Measurements from ENCODE around the gene SLX4. TPM values are rescaled to one million over a fixed set of nuclear protein-coding genes. Genes with fewer than 3 reads are reported as not detected.

The SLX4 gene
- total and polyA plus RNA-seq, 12 donors, result 1.1 to 4.4 (median 2.9) TPM

DNA sequence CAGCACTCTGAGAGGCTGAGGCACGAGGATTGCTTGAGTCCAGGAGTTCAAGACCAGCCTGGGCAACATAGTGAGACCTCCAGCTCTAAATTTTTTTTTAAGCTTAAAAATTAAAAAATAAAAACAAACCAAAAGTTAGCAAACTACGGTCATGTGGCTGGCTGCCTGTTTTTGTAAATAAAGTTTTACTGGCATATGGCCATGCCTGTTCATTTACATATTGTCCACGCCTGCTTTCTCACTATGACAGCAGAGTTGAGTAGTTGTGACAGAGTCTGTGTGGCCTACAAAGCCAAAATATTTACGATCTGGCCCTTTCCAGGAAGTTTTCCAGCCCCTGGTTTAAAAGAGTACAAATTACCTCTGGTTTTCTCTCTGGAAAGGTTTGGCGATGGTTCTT, 3.3 kb downstream of the SLX4 start:
- no peaks in the 10 kb centered on the region for H3K9me3 ChIP-seq
- WGBS, 2 donors, result 95 to 97% methylated on average over 5 of the region's 5 CpGs
- intact Hi-C loops (cut with DNase I), result no loop called here

DNA sequence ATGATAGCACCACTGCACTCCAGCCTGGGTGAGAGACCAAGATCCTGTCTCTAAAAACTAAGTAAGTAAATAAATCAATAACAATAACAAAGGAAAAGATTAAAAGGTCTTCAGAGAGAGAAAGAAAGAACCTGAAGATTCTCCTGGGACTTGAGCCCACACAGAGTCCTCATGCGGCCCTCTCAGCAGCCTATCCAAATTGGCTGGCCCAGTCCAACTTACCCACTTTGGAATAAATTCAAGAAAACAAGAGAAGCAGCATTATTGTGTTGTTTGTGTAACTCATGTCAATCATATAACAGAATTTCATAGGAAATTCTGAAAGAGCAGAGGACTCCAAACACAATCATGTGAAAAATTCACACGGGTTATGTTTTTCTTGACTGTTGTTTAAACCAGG, 3.8 kb downstream of the SLX4 start:
- H3K36me3 ChIP-seq, result peaks cover 0 to 43% (median 9%) of the 10 kb centered on the region in 9 donors
- TF ChIP-seq, protein P1, sequence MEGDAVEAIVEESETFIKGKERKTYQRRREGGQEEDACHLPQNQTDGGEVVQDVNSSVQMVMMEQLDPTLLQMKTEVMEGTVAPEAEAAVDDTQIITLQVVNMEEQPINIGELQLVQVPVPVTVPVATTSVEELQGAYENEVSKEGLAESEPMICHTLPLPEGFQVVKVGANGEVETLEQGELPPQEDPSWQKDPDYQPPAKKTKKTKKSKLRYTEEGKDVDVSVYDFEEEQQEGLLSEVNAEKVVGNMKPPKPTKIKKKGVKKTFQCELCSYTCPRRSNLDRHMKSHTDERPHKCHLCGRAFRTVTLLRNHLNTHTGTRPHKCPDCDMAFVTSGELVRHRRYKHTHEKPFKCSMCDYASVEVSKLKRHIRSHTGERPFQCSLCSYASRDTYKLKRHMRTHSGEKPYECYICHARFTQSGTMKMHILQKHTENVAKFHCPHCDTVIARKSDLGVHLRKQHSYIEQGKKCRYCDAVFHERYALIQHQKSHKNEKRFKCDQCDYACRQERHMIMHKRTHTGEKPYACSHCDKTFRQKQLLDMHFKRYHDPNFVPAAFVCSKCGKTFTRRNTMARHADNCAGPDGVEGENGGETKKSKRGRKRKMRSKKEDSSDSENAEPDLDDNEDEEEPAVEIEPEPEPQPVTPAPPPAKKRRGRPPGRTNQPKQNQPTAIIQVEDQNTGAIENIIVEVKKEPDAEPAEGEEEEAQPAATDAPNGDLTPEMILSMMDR (IDR thresholded peaks at IDR 0.05), result no peak
- intact Hi-C loops (cut with DNase I), result no loop called here
- 91 to 94% methylated on average over 2 of the region's 2 CpGs for whole genome bisulfite sequencing, 2 donors
- no peak for ATAC-seq
- H3K9me3 ChIP-seq, result no peaks in the 10 kb centered on the region
- H3K4me1 ChIP-seq, result peaks cover 0 to 21% (median 18%) of the 10 kb centered on the region in 9 donors
- no peak for DNase-seq
- no peak overlapping the region for H3K27ac ChIP-seq
- H3K4me3 ChIP-seq, result no peak overlapping the region
- H3K27me3 ChIP-seq, result no peaks in the 10 kb centered on the region

More for the DNA sequence above, 3.3 kb downstream of the SLX4 start:
- peaks cover 0 to 26% (median 22%) of the 10 kb centered on the region in 9 donors for H3K4me1 ChIP-seq
- peaks cover 0 to 40% (median 7%) of the 10 kb centered on the region in 9 donors for H3K36me3 ChIP-seq
- TF ChIP-seq, protein P1 (IDR thresholded peaks at IDR 0.05), result no peak
- DNase-seq (no peak), ATAC-seq (no peak)
- no peak overlapping the region for H3K4me3 ChIP-seq
- H3K27ac ChIP-seq, result no peak overlapping the region
- no peaks in the 10 kb centered on the region for H3K27me3 ChIP-seq

DNA sequence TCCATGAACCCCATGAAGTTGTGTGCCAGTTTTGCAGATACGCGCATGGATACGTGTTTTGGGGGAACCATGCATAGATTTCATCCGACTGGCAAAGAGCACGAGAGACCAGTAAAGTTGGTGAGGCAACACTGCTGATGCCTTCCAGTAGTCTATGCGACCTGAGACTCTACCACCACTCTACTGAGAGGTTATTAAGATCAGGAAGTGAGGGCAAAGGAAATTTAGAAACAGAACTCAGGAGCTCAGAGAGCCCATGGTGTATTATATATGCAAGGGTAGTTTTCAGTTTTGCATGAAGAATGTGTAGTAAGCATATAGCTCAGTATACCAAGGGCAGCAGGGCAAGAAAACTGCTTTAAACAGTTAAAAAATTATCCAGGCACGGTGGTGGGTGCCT, 4.2 kb downstream of the SLX4 start:
- no peak for ATAC-seq
- Histone ChIP-seq H3K4me1 (peaks cover 0 to 18% (median 14%) of the 10 kb centered on the region in 9 donors), H3K4me3 (no peak overlapping the region), H3K9me3 (no peaks in the 10 kb centered on the region), H3K36me3 (peaks cover 0 to 44% (median 13%) of the 10 kb centered on the region in 9 donors), H3K27me3 (no peaks in the 10 kb centered on the region), H3K27ac (no peak overlapping the region)
- DNase-seq, result no peak
- intact Hi-C loops (cut with DNase I), result no loop called here
- TF ChIP-seq, protein P1 (IDR thresholded peaks at IDR 0.05), result no peak
- 91 to 93% methylated on average over 7 of the region's 7 CpGs for WGBS, 2 donors

DNA sequence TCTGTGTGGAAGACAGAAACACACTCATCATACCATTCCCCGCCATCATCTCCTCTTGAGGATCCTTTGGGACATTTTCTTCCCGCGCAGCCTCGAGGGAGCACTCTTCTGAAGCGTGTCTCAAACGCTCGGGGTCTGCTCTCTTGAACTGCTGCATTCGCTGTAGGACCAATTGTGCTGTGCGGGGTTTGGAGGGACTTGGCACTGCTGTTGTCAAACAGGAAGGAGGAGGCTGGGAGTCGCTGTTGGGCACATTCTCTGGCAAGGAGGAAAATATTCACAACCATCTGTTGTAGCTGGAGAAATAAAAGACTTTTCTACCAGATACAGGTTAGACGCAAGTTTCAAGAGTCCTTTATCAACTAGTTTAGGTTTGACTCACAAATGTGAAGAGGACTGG, 5.0 kb downstream of the SLX4 start:
- TF ChIP-seq, protein P1 (IDR thresholded peaks at IDR 0.05), result no peak
- Histone ChIP-seq H3K9me3 (no peaks in the 10 kb centered on the region), H3K4me1 (peaks cover 0 to 14% (median 13%) of the 10 kb centered on the region in 9 donors), H3K27ac (no peak overlapping the region), H3K4me3 (no peak overlapping the region), H3K27me3 (no peaks in the 10 kb centered on the region), H3K36me3 (peaks cover 0 to 51% (median 16%) of the 10 kb centered on the region in 9 donors)
- ATAC-seq (no peak), DNase-seq (no peak)
- intact Hi-C loops (cut with DNase I), result no loop called here
- 77 to 79% methylated on average over 11 of the region's 11 CpGs for WGBS, 2 donors
